ENCODE data around the gene TOP1.
A peak's percentile ranks its signal among the peaks of the same experiment; 100 is the strongest.

Gene TOP1

GRCh38 chr20:41014561-41015088 is 14.0 kb upstream of the TOP1 start:
- TF ChIP-seq FOXK2 (IDR thresholded peaks at IDR 0.05) = no peak
- no peak for TF ChIP-seq ARNT (IDR thresholded peaks at IDR 0.05)
- TF ChIP-seq LEF1 (IDR thresholded peaks at IDR 0.05; ENCODE audit: borderline replicate concordance) = no peak
- no peak for TF ChIP-seq PKNOX1 (IDR thresholded peaks at IDR 0.05)
- no peak for TF ChIP-seq NFRKB (IDR thresholded peaks at IDR 0.05)
- no peak for TF ChIP-seq TARDBP (IDR thresholded peaks at IDR 0.05)
- no peak for TF ChIP-seq HDGF (IDR thresholded peaks at IDR 0.05; ENCODE audit: borderline replicate concordance)
- TF ChIP-seq CTBP1 (IDR thresholded peaks at IDR 0.05; ENCODE audit: borderline replicate concordance) = no peak
- no peak for TF ChIP-seq ZNF384 (IDR thresholded peaks at IDR 0.05)
- no peak for TF ChIP-seq BHLHE40 (IDR thresholded peaks at IDR 0.05; ENCODE audit: borderline replicate concordance)
- TF ChIP-seq SUZ12 (IDR thresholded peaks at IDR 0.05) = no peak
- no peak for TF ChIP-seq ELF4 (IDR thresholded peaks at IDR 0.05)
- no peak for TF ChIP-seq L3MBTL2 (conservative IDR thresholded peaks at IDR 0.05)
- TF ChIP-seq FOXA1 (IDR thresholded peaks at IDR 0.05) = no peak
- no peak for TF ChIP-seq FOXM1 (IDR thresholded peaks at IDR 0.05; ENCODE audit: borderline replicate concordance)
- TF ChIP-seq SP1 (IDR thresholded peaks at IDR 0.05) = no peak
- no peak for DNase-seq (ENCODE audit: extremely low spot score)
- ChIA-PET POLR2A (interaction anchor here (1.1 kb wide), 1 partner anchor 23 kb away, joined by 3 read pairs; no protein-coding TSS in a partner anchor), CTCF (no interaction called here)

GRCh38 chr20:41017448-41018042 is 11.1 kb upstream of the TOP1 start:
- no peak for TF ChIP-seq FOXK2 (IDR thresholded peaks at IDR 0.05)
- TF ChIP-seq ZNF384 (IDR thresholded peaks at IDR 0.05) = no peak
- TF ChIP-seq NFRKB (IDR thresholded peaks at IDR 0.05) = no peak
- no peak for TF ChIP-seq SUZ12 (IDR thresholded peaks at IDR 0.05)
- no peak for TF ChIP-seq SP1 (IDR thresholded peaks at IDR 0.05)
- TF ChIP-seq PKNOX1 (IDR thresholded peaks at IDR 0.05) = no peak
- TF ChIP-seq LEF1 (IDR thresholded peaks at IDR 0.05; ENCODE audit: borderline replicate concordance) = no peak
- TF ChIP-seq BHLHE40 (IDR thresholded peaks at IDR 0.05; ENCODE audit: borderline replicate concordance) = no peak
- TF ChIP-seq ELF4 (IDR thresholded peaks at IDR 0.05) = no peak
- ChIA-PET POLR2A (interaction anchor here (1.1 kb wide), 1 partner anchor 8 kb away, joined by 7 read pairs; no protein-coding TSS in a partner anchor), CTCF (interaction anchor here (1.6 kb wide), 1 partner anchor 27 kb away, joined by 5 read pairs; no protein-coding TSS in a partner anchor)
- DNase-seq (ENCODE audit: extremely low spot score) = no peak

- no peak for DNase-seq (ENCODE audit: extremely low spot score)
- ChIA-PET POLR2A (interaction anchor here (0.7 to 1.1 kb wide), 2 partner anchors 8 to 10 kb away, joined by 3 to 7 read pairs; partner anchors contain the start of gene TOP1), CTCF (interaction anchor here (1.6 kb wide), 1 partner anchor 27 kb away, joined by 5 read pairs; no protein-coding TSS in a partner anchor)
- no peak for TF ChIP-seq ARNT (IDR thresholded peaks at IDR 0.05)
- TF ChIP-seq CTBP1 (IDR thresholded peaks at IDR 0.05; ENCODE audit: borderline replicate concordance) = no peak
- TF ChIP-seq LEF1 (IDR thresholded peaks at IDR 0.05; ENCODE audit: borderline replicate concordance) = no peak
- TF ChIP-seq FOXM1 (IDR thresholded peaks at IDR 0.05; ENCODE audit: borderline replicate concordance) = no peak
- no peak for TF ChIP-seq PKNOX1 (IDR thresholded peaks at IDR 0.05)
- no peak for TF ChIP-seq NFRKB (IDR thresholded peaks at IDR 0.05)
- no peak for TF ChIP-seq L3MBTL2 (conservative IDR thresholded peaks at IDR 0.05)
- TF ChIP-seq TARDBP (IDR thresholded peaks at IDR 0.05) = no peak
- no peak for TF ChIP-seq FOXA1 (IDR thresholded peaks at IDR 0.05)
- no peak for TF ChIP-seq ZNF384 (IDR thresholded peaks at IDR 0.05)
- no peak for TF ChIP-seq SP1 (IDR thresholded peaks at IDR 0.05)
- no peak for TF ChIP-seq HDGF (IDR thresholded peaks at IDR 0.05; ENCODE audit: borderline replicate concordance)
- TF ChIP-seq ELF4 (IDR thresholded peaks at IDR 0.05) = no peak
Observed at GRCh38 chr20:41018153-41018552, 10.5 kb upstream of the TOP1 start.

GRCh38 chr20:41023549-41023948 is 5.1 kb upstream of the TOP1 start:
- TF ChIP-seq TARDBP (IDR thresholded peaks at IDR 0.05) = no peak
- no peak for TF ChIP-seq LEF1 (IDR thresholded peaks at IDR 0.05; ENCODE audit: borderline replicate concordance)
- TF ChIP-seq FOXK2 (IDR thresholded peaks at IDR 0.05) = no peak
- ChIA-PET POLR2A (no interaction called here), CTCF (no interaction called here)
- no peak for DNase-seq (ENCODE audit: extremely low spot score)

- CTCF ChIA-PET = no interaction called here
- POLR2A ChIA-PET = interaction anchor here (1.4 to 1.6 kb wide), 5 partner anchors 19 to 48 kb away, joined by 4 to 7 read pairs (median 4); no protein-coding TSS in a partner anchor
- DNase-seq (ENCODE audit: extremely low spot score) = no peak
- TF ChIP-seq LEF1 (IDR thresholded peaks at IDR 0.05; ENCODE audit: borderline replicate concordance) = no peak
- TF ChIP-seq L3MBTL2 (conservative IDR thresholded peaks at IDR 0.05) = 0 out of 2 replicates have a peak, but pooled peaks have one; percentile 10
Observed at GRCh38 chr20:41027366-41027765, 1.3 kb upstream of the TOP1 start.

GRCh38 chr20:41027872-41028358 is 707 bp upstream of the TOP1 start:
- no peak for TF ChIP-seq PKNOX1 (IDR thresholded peaks at IDR 0.05)
- no peak for TF ChIP-seq TARDBP (IDR thresholded peaks at IDR 0.05)
- TF ChIP-seq FOXM1 (IDR thresholded peaks at IDR 0.05; ENCODE audit: borderline replicate concordance) = no peak
- no peak for TF ChIP-seq HDGF (IDR thresholded peaks at IDR 0.05; ENCODE audit: borderline replicate concordance)
- no peak for TF ChIP-seq L3MBTL2 (conservative IDR thresholded peaks at IDR 0.05)
- no peak for TF ChIP-seq NFRKB (IDR thresholded peaks at IDR 0.05)
- TF ChIP-seq BHLHE40 (IDR thresholded peaks at IDR 0.05; ENCODE audit: borderline replicate concordance) = no peak
- CTCF ChIA-PET = no interaction called here
- no peak for DNase-seq (ENCODE audit: extremely low spot score)
- POLR2A ChIA-PET = interaction anchor here (1.0 to 1.6 kb wide), 10 partner anchors 10 to 48 kb away, joined by 3 to 7 read pairs (median 4); no protein-coding TSS in a partner anchor
